Occipital lobe (tissue), 2 donors: ENCODE results near the gene TTC9C. TPM values are rescaled to one million over a fixed set of nuclear protein-coding genes. Genes with fewer than 3 reads are reported as not detected.
"Not testable (repeated sequence)": the region's sequence is repeated elsewhere in the genome, so short reads cannot be mapped to it uniquely, and the experiment has no call there.

Experiments used
- DNase-seq: peaks from one replicate; lab custom pipeline; 2025; lab: John Stamatoyannopoulos, UW
- total RNA-seq: library from RNA; depleted of rRNA; stranded (reverse); fragments of >200 nt; gene quantifications from one replicate; pipeline ENCODE4 v1.2.3, GENCODE V29; 2014

Gene TTC9C
- total RNA-seq, 1 donor from 2014 or later: 23.7 TPM

- DNase-seq: peak; percentile 93
Observed at GRCh38 chr11:62709247-62710000, 18.9 kb upstream of the TTC9C start.

GRCh38 chr11:62710001-62710345 lies 18.3 kb upstream of the TTC9C start:
- DNase-seq: peak; percentile 33

GRCh38 chr11:62712276-62712812 lies 15.9 kb upstream of the TTC9C start:
- DNase-seq: no peak

- DNase-seq: no peak
Observed at GRCh38 chr11:62712861-62713260, 15.4 kb upstream of the TTC9C start.

GRCh38 chr11:62713343-62713742 lies 14.9 kb upstream of the TTC9C start:
- no peak for DNase-seq

- DNase-seq: no peak
Observed at GRCh38 chr11:62715150-62716130, 12.8 kb upstream of the TTC9C start.

GRCh38 chr11:62716206-62716605 lies 12.1 kb upstream of the TTC9C start:
- DNase-seq: no peak

- DNase-seq: no peak
Observed at GRCh38 chr11:62716816-62717215, 11.5 kb upstream of the TTC9C start.

GRCh38 chr11:62719302-62719978 lies 8.8 kb upstream of the TTC9C start:
- DNase-seq: no peak

- DNase-seq: no peak
Observed at GRCh38 chr11:62721994-62722393, 6.3 kb upstream of the TTC9C start.

GRCh38 chr11:62724171-62724570 lies 4.1 kb upstream of the TTC9C start:
- no peak for DNase-seq

GRCh38 chr11:62725646-62726045 lies 2.6 kb upstream of the TTC9C start:
- DNase-seq: no peak

GRCh38 chr11:62726156-62726914 lies 2.0 kb upstream of the TTC9C start:
- DNase-seq: no peak

GRCh38 chr11:62726915-62727164 lies 1.4 kb upstream of the TTC9C start:
- no peak for DNase-seq

- DNase-seq: peak; percentile 98
Observed at GRCh38 chr11:62727165-62727871, 968 bp upstream of the TTC9C start, which contains the start of gene HNRNPUL2. Gene HNRNPUL2, minus strand, starts transcription at chr11:62727457. Its CDS starts 301 bp downstream, at chr11:62727156.

- DNase-seq: peak; percentile 90
Observed at GRCh38 chr11:62727872-62728170, 465 bp upstream of the TTC9C start.

- not testable (repeated sequence) for DNase-seq
Observed at GRCh38 chr11:62730076-62730475, 1.8 kb downstream of the TTC9C start.

GRCh38 chr11:62732830-62733229 lies 4.5 kb downstream of the TTC9C start:
- no peak for DNase-seq

GRCh38 chr11:62737196-62737595 lies 8.9 kb downstream of the TTC9C start:
- no peak for DNase-seq

- no peak for DNase-seq
Observed at GRCh38 chr11:62747475-62748160, 19.3 kb downstream of the TTC9C start.
